ENCODE data around the gene TTYH2.

Gene TTYH2

DNA sequence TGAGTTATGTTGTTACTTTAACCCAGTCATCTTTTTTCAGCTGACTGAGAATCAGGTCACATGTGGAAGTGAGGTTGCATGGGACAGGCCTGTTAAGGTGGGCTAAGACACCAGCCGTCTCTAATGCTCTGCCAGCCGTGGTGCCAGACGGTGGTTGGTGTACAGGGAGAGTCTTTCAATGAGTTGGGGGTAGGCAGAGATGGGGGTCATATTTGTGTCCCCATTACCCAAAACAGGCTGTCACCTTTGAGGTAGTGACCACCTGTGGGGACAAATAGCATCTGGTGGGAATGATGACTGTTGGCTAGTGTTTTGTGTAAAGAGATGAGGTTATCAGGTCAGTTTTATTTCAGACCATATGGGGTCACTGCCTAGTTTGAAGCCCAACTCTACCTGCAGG, 8.1 kb upstream of the TTYH2 start:
- Histone ChIP-seq H2BK12ac (ENCODE audit: low read length in 2 of 2) (no peak overlapping the region), H3K14ac (ENCODE audit: low read length in 2 of 2) (no peak overlapping the region), H2BK120ac (ENCODE audit: low read depth, low read length) (no peak overlapping the region), H2BK5ac (ENCODE audit: low read depth, low read length, poor library complexity, severe bottlenecking) (no peak overlapping the region), H3K36me3 (ENCODE audit: control insufficient read depth in 1 of 2, insufficient read depth in 2 of 2, low read depth in 1 of 2, low read length in 2 of 2) (peaks cover 40 to 55% of the 10 kb centered on the region in 2 experiments), H4K8ac (ENCODE audit: low read length) (peak overlapping the region; percentile 20), H3K4me3 (ENCODE audit: insufficient read depth in 1 of 2, low read depth in 1 of 2, low read length in 2 of 2) (peak overlapping the region in 1 of 2 experiments; percentile 88), H2AK5ac (ENCODE audit: low read length, severe bottlenecking) (no peak overlapping the region), H3K27me3 (ENCODE audit: control insufficient read depth in 1 of 2, insufficient read depth in 1 of 2, low read length in 2 of 2) (peaks cover 19 to 24% of the 10 kb centered on the region in 2 experiments), H3K4me1 (ENCODE audit: control insufficient read depth, insufficient read depth, low read depth, low read length) (peaks cover 21% of the 10 kb centered on the region), H3K23ac (ENCODE audit: low read length in 2 of 2) (no peak overlapping the region), H3K4ac (ENCODE audit: low read depth in 1 of 2, low read length in 2 of 2) (no peak overlapping the region), H3K9me3 (ENCODE audit: control insufficient read depth, low read length) (no peaks in the 10 kb centered on the region), H2AFZ (ENCODE audit: low read depth, low read length) (no peak overlapping the region), H3K4me2 (ENCODE audit: low read length, poor library complexity, severe bottlenecking) (peak overlapping the region; percentile 32), H2BK15ac (ENCODE audit: low read depth, poor library complexity, severe bottlenecking) (no peak overlapping the region), H3K18ac (ENCODE audit: low read depth in 1 of 2, low read length in 2 of 2) (no peak overlapping the region), H3K27ac (ENCODE audit: low read length, poor library complexity, severe bottlenecking) (no peak overlapping the region), H4K91ac (ENCODE audit: low read length) (no peak overlapping the region), H3K79me1 (replicated peaks; ENCODE audit: low read length, poor library complexity, severe bottlenecking) (peaks cover 3% of the 10 kb centered on the region), H3K9ac (ENCODE audit: low read length) (peak overlapping the region; percentile 98)
- WGBS = 99% methylated on average over 3 of the region's 3 CpGs
- no peak for DNase-seq

DNA sequence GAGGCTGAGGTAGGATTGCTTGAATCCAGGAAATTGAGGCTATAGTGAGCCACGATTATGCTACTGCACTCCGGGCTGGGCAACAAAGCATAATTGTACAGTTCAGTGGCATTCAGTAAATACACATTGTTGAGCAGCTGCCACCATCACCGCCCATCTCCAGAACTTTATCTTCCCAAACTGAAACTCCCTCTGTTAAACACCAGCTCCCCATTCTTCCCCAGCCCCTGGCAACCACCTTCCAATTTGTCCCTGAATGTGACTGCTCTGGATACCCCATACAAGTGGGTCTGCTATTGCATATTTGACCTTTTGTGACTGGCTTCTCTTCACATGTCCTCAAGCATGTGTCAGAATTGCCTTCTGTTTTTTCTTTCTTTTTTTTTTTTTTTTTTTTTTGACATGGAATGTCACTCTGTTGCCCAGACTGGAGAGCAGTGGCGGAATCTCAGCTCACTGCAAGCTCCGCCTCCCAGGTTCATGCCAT, 7.0 kb upstream of the TTYH2 start:
- DNase-seq = no peak
- no peaks in the 10 kb centered on the region for H3K9me3 ChIP-seq (ENCODE audit: control insufficient read depth, low read length)
- H3K9ac ChIP-seq (ENCODE audit: low read length) = peak overlapping the region; percentile 98
- H4K8ac ChIP-seq (ENCODE audit: low read length) = no peak overlapping the region
- H3K27me3 ChIP-seq (ENCODE audit: control insufficient read depth in 1 of 2, insufficient read depth in 1 of 2, low read length in 2 of 2) = peaks cover 8 to 13% of the 10 kb centered on the region in 2 experiments
- H3K23ac ChIP-seq (ENCODE audit: low read length in 2 of 2) = no peak overlapping the region
- no peak overlapping the region for H2AK5ac ChIP-seq (ENCODE audit: low read length, severe bottlenecking)
- 95% methylated on average over 5 of the region's 5 CpGs for WGBS
- H3K27ac ChIP-seq (ENCODE audit: low read length, poor library complexity, severe bottlenecking) = no peak overlapping the region
- no peak overlapping the region for H3K4ac ChIP-seq (ENCODE audit: low read depth in 1 of 2, low read length in 2 of 2)
- H4K91ac ChIP-seq (ENCODE audit: low read length) = no peak overlapping the region
- H3K36me3 ChIP-seq (ENCODE audit: control insufficient read depth in 1 of 2, insufficient read depth in 2 of 2, low read depth in 1 of 2, low read length in 2 of 2) = peaks cover 41 to 61% of the 10 kb centered on the region in 2 experiments
- H3K4me2 ChIP-seq (ENCODE audit: low read length, poor library complexity, severe bottlenecking) = no peak overlapping the region
- no peak overlapping the region for H2BK5ac ChIP-seq (ENCODE audit: low read depth, low read length, poor library complexity, severe bottlenecking)
- no peak overlapping the region for H3K4me3 ChIP-seq (ENCODE audit: insufficient read depth in 1 of 2, low read depth in 1 of 2, low read length in 2 of 2)
- no peak overlapping the region for H2BK15ac ChIP-seq (ENCODE audit: low read depth, poor library complexity, severe bottlenecking)
- H3K79me1 ChIP-seq (replicated peaks; ENCODE audit: low read length, poor library complexity, severe bottlenecking) = peaks cover 3% of the 10 kb centered on the region
- no peak overlapping the region for H2BK12ac ChIP-seq (ENCODE audit: low read length in 2 of 2)
- no peak overlapping the region for H3K18ac ChIP-seq (ENCODE audit: low read depth in 1 of 2, low read length in 2 of 2)
- no peak overlapping the region for H2AFZ ChIP-seq (ENCODE audit: low read depth, low read length)
- no peak overlapping the region for H2BK120ac ChIP-seq (ENCODE audit: low read depth, low read length)
- H3K14ac ChIP-seq (ENCODE audit: low read length in 2 of 2) = no peak overlapping the region
- peaks cover 29% of the 10 kb centered on the region for H3K4me1 ChIP-seq (ENCODE audit: control insufficient read depth, insufficient read depth, low read depth, low read length)

DNA sequence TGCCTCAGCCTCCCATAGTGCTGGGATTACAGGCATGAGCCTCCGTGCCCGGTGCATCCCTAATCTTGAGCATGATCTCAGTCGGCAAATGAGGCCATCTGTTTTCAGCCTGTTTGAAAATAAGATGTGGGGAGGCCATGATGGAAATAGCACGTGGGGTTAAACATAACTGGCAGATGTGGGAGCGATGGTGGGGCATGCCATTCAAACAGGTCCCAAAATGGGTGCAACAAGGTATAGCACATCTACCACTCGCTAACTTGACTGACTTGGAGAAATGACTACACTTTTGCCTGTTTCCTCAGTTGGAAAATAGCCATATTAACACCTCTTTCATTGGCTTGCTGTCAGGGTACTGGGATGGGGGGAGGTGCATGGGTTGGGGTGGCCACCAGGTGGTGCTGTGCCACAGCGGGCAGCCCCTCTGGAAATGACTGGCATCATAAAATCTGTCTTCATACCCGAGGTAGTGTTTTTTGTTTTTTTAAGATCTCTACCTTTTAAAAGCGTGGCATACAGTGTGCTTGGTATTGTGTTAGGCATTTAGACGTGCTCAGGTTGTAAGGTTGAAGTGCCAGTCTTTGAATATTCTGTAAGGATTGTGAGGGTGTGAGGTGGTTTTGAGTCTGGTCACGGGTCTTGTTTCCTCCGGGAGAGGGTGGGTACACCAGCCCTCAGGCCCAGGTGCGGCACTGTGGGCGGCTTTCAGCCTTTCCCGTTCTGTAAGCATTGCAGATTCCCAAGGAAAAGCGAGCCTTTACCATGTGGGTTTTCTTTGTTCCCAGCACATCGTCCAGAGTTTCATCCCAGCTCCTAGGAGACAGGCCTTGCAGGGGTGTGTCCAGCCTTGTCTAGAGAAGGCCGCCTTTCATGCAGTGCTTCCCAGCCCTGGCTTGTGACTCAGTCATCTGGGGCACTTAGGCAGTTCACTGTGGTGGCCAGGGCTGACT, 2.9 kb upstream of the TTYH2 start:
- H3K4ac ChIP-seq (ENCODE audit: low read depth in 1 of 2, low read length in 2 of 2) = no peak overlapping the region
- peak; percentile 78 for DNase-seq
- no peak overlapping the region for H3K23ac ChIP-seq (ENCODE audit: low read length in 2 of 2)
- H3K4me3 ChIP-seq (ENCODE audit: insufficient read depth in 1 of 2, low read depth in 1 of 2, low read length in 2 of 2) = no peak overlapping the region
- no peaks in the 10 kb centered on the region for H3K9me3 ChIP-seq (ENCODE audit: control insufficient read depth, low read length)
- H4K8ac ChIP-seq (ENCODE audit: low read length) = no peak overlapping the region
- H2AFZ ChIP-seq (ENCODE audit: low read depth, low read length) = no peak overlapping the region
- 50% methylated on average over 17 of the region's 18 CpGs for WGBS
- no peak overlapping the region for H3K18ac ChIP-seq (ENCODE audit: low read depth in 1 of 2, low read length in 2 of 2)
- peak overlapping the region; percentile 10 for H2AK5ac ChIP-seq (ENCODE audit: low read length, severe bottlenecking)
- peak overlapping the region; percentile 91 for H3K9ac ChIP-seq (ENCODE audit: low read length)
- no peak overlapping the region for H2BK12ac ChIP-seq (ENCODE audit: low read length in 2 of 2)
- H3K4me2 ChIP-seq (ENCODE audit: low read length, poor library complexity, severe bottlenecking) = no peak overlapping the region
- peaks cover 6 to 25% of the 10 kb centered on the region in 2 experiments for H3K27me3 ChIP-seq (ENCODE audit: control insufficient read depth in 1 of 2, insufficient read depth in 1 of 2, low read length in 2 of 2)
- no peak overlapping the region for H2BK120ac ChIP-seq (ENCODE audit: low read depth, low read length)
- no peak overlapping the region for H2BK15ac ChIP-seq (ENCODE audit: low read depth, poor library complexity, severe bottlenecking)
- H2BK5ac ChIP-seq (ENCODE audit: low read depth, low read length, poor library complexity, severe bottlenecking) = no peak overlapping the region
- no peak overlapping the region for H3K14ac ChIP-seq (ENCODE audit: low read length in 2 of 2)
- H4K91ac ChIP-seq (ENCODE audit: low read length) = no peak overlapping the region
- peaks cover 37 to 52% of the 10 kb centered on the region in 2 experiments for H3K36me3 ChIP-seq (ENCODE audit: control insufficient read depth in 1 of 2, insufficient read depth in 2 of 2, low read depth in 1 of 2, low read length in 2 of 2)
- H3K27ac ChIP-seq (ENCODE audit: low read length, poor library complexity, severe bottlenecking) = peak overlapping the region; percentile 40
- peaks cover 6% of the 10 kb centered on the region for H3K79me1 ChIP-seq (replicated peaks; ENCODE audit: low read length, poor library complexity, severe bottlenecking)
- H3K4me1 ChIP-seq (ENCODE audit: control insufficient read depth, insufficient read depth, low read depth, low read length) = peaks cover 47% of the 10 kb centered on the region
